Measurements from ENCODE around the gene TMEM205.

DNA sequence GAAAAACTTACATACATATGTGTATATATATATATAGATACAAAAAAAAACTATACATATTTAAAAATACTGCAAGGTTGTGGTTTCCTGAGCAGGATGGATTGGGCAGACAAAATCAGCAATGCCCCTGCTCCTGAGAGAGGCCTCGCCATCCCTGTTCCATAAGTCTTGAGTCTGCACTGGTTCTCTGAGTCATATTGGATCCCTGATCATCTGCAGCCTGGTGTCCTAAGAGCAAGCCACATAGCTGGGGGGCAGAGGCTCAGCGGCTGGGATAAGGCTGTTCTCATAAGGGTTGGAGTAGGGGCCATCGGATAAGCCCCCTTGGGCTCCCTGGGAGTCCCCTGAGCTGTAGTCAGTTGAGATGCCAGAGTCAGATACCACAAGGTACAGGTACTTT, 31.7 kb upstream of the TMEM205 start:
- TF ChIP-seq, protein P1, sequence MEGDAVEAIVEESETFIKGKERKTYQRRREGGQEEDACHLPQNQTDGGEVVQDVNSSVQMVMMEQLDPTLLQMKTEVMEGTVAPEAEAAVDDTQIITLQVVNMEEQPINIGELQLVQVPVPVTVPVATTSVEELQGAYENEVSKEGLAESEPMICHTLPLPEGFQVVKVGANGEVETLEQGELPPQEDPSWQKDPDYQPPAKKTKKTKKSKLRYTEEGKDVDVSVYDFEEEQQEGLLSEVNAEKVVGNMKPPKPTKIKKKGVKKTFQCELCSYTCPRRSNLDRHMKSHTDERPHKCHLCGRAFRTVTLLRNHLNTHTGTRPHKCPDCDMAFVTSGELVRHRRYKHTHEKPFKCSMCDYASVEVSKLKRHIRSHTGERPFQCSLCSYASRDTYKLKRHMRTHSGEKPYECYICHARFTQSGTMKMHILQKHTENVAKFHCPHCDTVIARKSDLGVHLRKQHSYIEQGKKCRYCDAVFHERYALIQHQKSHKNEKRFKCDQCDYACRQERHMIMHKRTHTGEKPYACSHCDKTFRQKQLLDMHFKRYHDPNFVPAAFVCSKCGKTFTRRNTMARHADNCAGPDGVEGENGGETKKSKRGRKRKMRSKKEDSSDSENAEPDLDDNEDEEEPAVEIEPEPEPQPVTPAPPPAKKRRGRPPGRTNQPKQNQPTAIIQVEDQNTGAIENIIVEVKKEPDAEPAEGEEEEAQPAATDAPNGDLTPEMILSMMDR (IDR thresholded peaks at IDR 0.05) = no peak
- TF ChIP-seq POLR2A (IDR thresholded peaks at IDR 0.05) = no peak

Data from thyroid gland (tissue), 4 donors.